ENCODE measurements around the gene TAF11L13. TPM values are rescaled to one million over a fixed set of nuclear protein-coding genes. Genes with fewer than 3 reads are reported as not detected.
"Not testable (repeated sequence)": the region's sequence is repeated elsewhere in the genome, so short reads cannot be mapped to it uniquely, and the experiment has no call there.

The TAF11L13 gene
- not detected for total RNA-seq

DNA sequence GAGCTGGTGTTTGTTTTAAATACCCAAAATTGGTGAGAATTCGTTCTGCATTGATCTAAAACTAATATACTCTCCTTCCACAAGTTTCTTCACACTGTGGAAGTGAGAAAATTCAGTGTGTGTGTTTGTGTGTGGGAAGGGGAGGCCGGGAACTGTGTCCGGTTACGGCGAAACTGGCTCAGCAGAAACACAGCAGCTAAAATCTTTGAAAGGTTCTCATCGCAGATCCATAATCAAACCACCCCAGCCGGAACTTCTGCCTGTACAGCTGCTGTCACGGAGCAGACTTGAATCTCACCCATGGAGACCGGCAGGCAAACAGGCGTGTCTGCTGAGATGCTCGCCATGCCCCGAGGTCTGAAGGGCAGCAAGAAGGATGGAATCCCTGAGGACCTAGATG is at the start of gene TAF11L13:
Gene TAF11L13, plus strand, starts transcription at position 301 of the 400 bp plus-strand sequence.
- H3K36me3 Mint-ChIP-seq (ENCODE audit: low read depth); ATAC-seq; DNase-seq; H3K9me3 Mint-ChIP-seq (ENCODE audit: insufficient read depth); H3K27me3 Mint-ChIP-seq (ENCODE audit: low read depth); H3K27ac Mint-ChIP-seq; POLR2A ChIA-PET; H3K4me3 Mint-ChIP-seq; CTCF ChIA-PET; H3K4me1 Mint-ChIP-seq (ENCODE audit: low read depth): not testable (repeated sequence)

DNA sequence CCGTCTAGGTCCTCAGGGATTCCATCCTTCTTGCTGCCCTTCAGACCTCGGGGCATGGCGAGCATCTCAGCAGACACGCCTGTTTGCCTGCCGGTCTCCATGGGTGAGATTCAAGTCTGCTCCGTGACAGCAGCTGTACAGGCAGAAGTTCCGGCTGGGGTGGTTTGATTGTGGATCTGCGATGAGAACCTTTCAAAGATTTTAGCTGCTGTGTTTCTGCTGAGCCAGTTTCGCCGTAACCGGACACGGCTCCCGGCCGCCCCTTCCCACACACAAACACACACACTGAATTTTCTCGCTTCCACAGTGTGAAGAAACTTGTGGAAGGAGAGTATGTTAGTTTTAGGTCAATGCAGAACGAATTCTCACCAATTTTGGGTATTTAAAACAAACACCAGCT is 46.2 kb upstream of the TAF11L13 start, which contains the start of gene TAF11L7:
Gene TAF11L7, minus strand, starts transcription at position 101 of the 400 bp plus-strand sequence.
- DNase-seq; CTCF ChIA-PET; H3K4me1 Mint-ChIP-seq (ENCODE audit: low read depth); H3K27me3 Mint-ChIP-seq (ENCODE audit: low read depth); H3K9me3 Mint-ChIP-seq (ENCODE audit: insufficient read depth); H3K4me3 Mint-ChIP-seq; POLR2A ChIA-PET; H3K27ac Mint-ChIP-seq; ATAC-seq; H3K36me3 Mint-ChIP-seq (ENCODE audit: low read depth): not testable (repeated sequence)

DNA sequence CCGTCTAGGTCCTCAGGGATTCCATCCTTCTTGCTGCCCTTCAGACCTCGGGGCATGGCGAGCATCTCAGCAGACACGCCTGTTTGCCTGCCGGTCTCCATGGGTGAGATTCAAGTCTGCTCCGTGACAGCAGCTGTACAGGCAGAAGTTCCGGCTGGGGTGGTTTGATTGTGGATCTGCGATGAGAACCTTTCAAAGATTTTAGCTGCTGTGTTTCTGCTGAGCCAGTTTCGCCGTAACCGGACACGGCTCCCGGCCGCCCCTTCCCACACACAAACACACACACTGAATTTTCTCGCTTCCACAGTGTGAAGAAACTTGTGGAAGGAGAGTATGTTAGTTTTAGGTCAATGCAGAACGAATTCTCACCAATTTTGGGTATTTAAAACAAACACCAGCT is 41.0 kb upstream of the TAF11L13 start, which contains the start of gene TAF11L8:
Gene TAF11L8, minus strand, starts transcription at position 101 of the 400 bp plus-strand sequence.
- POLR2A ChIA-PET; H3K4me3 Mint-ChIP-seq; H3K4me1 Mint-ChIP-seq (ENCODE audit: low read depth); H3K9me3 Mint-ChIP-seq (ENCODE audit: insufficient read depth); H3K36me3 Mint-ChIP-seq (ENCODE audit: low read depth); CTCF ChIA-PET; DNase-seq; ATAC-seq; H3K27me3 Mint-ChIP-seq (ENCODE audit: low read depth); H3K27ac Mint-ChIP-seq: not testable (repeated sequence)

DNA sequence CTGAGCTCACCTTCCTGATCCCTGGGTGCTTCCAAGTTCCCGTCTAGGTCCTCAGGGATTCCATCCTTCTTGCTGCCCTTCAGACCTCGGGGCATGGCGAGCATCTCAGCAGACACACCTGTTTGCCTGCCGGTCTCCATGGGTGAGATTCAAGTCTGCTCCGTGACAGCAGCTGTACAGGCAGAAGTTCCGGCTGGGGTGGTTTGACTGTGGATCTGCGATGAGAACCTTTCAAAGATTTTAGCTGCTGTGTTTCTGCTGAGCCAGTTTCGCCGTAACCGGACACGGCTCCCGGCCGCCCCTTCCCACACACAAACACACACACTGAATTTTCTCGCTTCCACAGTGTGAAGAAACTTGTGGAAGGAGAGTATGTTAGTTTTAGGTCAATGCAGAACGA is 37.6 kb upstream of the TAF11L13 start, which contains the start of gene TAF11L9:
Gene TAF11L9, minus strand, starts transcription at position 140 of the 400 bp plus-strand sequence.
- H3K4me3 Mint-ChIP-seq; H3K36me3 Mint-ChIP-seq (ENCODE audit: low read depth); H3K27ac Mint-ChIP-seq; CTCF ChIA-PET; ATAC-seq; H3K9me3 Mint-ChIP-seq (ENCODE audit: insufficient read depth); H3K27me3 Mint-ChIP-seq (ENCODE audit: low read depth); POLR2A ChIA-PET; H3K4me1 Mint-ChIP-seq (ENCODE audit: low read depth); DNase-seq: not testable (repeated sequence)

DNA sequence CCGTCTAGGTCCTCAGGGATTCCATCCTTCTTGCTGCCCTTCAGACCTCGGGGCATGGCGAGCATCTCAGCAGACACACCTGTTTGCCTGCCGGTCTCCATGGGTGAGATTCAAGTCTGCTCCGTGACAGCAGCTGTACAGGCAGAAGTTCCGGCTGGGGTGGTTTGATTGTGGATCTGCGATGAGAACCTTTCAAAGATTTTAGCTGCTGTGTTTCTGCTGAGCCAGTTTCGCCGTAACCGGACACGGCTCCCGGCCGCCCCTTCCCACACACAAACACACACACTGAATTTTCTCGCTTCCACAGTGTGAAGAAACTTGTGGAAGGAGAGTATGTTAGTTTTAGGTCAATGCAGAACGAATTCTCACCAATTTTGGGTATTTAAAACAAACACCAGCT is 34.2 kb upstream of the TAF11L13 start, which contains the start of gene TAF11L10:
Gene TAF11L10, minus strand, starts transcription at position 101 of the 400 bp plus-strand sequence.
- DNase-seq; POLR2A ChIA-PET; CTCF ChIA-PET; H3K36me3 Mint-ChIP-seq (ENCODE audit: low read depth); H3K4me3 Mint-ChIP-seq; H3K27me3 Mint-ChIP-seq (ENCODE audit: low read depth); H3K27ac Mint-ChIP-seq; H3K4me1 Mint-ChIP-seq (ENCODE audit: low read depth); ATAC-seq: not testable (repeated sequence)
- peaks cover 15% of the 10 kb centered on the region for H3K9me3 Mint-ChIP-seq (ENCODE audit: insufficient read depth)

DNA sequence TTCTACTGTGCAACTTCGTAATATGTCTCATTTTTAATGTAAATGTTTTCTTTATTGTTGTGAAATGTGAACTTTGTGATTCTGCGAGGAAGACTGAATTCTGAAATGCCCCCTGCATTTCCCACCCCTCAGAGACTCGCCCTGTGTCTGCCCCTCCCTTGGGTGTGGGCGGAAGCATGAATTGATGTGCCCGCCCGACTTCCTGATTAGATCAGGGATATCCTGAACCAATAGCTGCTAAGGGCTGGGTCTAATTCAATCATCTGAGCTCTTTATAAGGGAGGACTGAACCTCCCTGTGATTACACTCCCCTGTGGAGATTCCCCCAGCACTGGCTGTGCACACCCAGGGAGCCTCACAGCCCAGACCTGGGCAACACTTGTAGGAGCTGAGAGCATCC is 28.0 kb upstream of the TAF11L13 start, which contains the start of gene TAF11L11:
Gene TAF11L11, plus strand, starts transcription at position 304 of the 400 bp plus-strand sequence.
- H3K27me3 Mint-ChIP-seq (ENCODE audit: low read depth); POLR2A ChIA-PET; H3K4me3 Mint-ChIP-seq; ATAC-seq; CTCF ChIA-PET; H3K36me3 Mint-ChIP-seq (ENCODE audit: low read depth); H3K27ac Mint-ChIP-seq; DNase-seq; H3K4me1 Mint-ChIP-seq (ENCODE audit: low read depth): not testable (repeated sequence)
- peaks cover 24% of the 10 kb centered on the region for H3K9me3 Mint-ChIP-seq (ENCODE audit: insufficient read depth)

DNA sequence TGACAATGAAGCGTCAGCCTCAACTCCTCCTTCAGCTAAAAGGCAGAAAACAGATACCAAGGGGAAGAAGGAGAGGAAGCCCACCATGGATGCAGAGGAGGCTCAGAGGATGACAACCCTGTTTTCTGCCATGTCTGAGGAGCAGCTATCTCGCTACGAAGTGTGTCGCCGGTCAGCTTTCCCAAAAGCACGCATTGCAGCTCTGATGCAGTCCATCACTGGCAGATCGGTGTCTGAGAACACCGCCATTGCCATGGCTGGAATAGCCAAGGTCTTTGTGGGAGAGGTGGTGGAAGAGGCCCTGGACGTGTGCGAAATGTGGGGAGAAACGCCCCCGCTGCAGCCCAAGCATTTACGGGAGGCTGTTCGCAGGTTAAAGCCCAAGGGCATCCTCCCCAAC is 26.9 kb upstream of the TAF11L13 start:
- H3K4me3 Mint-ChIP-seq, result no peak overlapping the region
- ATAC-seq (no peak), DNase-seq (no peak)
- POLR2A ChIA-PET, result no interaction called here
- H3K36me3 Mint-ChIP-seq (ENCODE audit: low read depth), result no peaks in the 10 kb centered on the region
- no peaks in the 10 kb centered on the region for H3K27me3 Mint-ChIP-seq (ENCODE audit: low read depth)
- peaks cover 18% of the 10 kb centered on the region for H3K9me3 Mint-ChIP-seq (ENCODE audit: insufficient read depth)
- no peak overlapping the region for H3K27ac Mint-ChIP-seq
- CTCF ChIA-PET, result no interaction called here
- no peaks in the 10 kb centered on the region for H3K4me1 Mint-ChIP-seq (ENCODE audit: low read depth)

DNA sequence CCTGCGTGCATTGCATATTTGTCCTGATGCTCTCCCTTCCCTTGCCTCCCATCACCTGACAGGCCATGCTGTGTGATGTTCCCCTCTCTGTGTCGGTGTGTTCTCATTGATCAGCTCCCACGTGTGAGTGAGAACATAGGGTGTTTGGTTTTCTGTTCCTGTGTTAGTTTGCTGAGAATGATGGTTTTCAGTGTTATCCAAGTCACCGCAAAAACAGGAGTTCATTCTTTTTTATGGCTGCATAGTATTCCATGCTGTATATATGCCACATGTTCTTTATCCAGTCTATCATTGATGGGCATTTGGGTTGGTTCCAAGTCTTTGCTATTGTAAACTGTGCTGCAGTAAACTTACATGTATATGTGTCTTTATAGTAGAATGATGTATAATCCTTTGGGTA is 24.4 kb upstream of the TAF11L13 start:
- DNase-seq; H3K4me3 Mint-ChIP-seq; H3K36me3 Mint-ChIP-seq (ENCODE audit: low read depth); ATAC-seq; CTCF ChIA-PET; H3K4me1 Mint-ChIP-seq (ENCODE audit: low read depth); H3K27me3 Mint-ChIP-seq (ENCODE audit: low read depth); H3K27ac Mint-ChIP-seq; POLR2A ChIA-PET: not testable (repeated sequence)
- H3K9me3 Mint-ChIP-seq (ENCODE audit: insufficient read depth), result peaks cover 10% of the 10 kb centered on the region

DNA sequence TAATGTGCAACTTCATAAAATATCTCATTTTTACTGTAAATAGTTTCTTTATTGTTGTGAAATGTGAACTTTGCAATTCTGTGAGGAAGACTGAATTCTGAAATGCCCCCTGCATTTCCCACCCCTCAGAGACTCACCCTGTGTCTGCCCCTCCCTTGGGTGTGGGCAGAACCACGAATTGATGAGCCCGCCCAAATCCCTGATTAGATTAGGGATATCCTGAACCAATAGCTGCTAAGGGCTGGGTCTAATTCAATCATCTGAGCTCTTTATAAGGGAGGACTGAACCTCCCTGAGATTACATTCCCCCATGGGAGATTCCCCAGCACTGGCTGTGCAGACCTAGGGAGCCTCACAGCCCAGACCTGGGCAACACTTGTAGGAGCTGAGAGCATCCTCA is 21.8 kb upstream of the TAF11L13 start, which contains the start of gene TAF11L12:
Gene TAF11L12, plus strand, starts transcription at position 301 of the 400 bp plus-strand sequence.
- H3K36me3 Mint-ChIP-seq (ENCODE audit: low read depth); H3K4me1 Mint-ChIP-seq (ENCODE audit: low read depth); H3K4me3 Mint-ChIP-seq; H3K9me3 Mint-ChIP-seq (ENCODE audit: insufficient read depth); H3K27me3 Mint-ChIP-seq (ENCODE audit: low read depth); ATAC-seq; DNase-seq; CTCF ChIA-PET; H3K27ac Mint-ChIP-seq; POLR2A ChIA-PET: not testable (repeated sequence)

DNA sequence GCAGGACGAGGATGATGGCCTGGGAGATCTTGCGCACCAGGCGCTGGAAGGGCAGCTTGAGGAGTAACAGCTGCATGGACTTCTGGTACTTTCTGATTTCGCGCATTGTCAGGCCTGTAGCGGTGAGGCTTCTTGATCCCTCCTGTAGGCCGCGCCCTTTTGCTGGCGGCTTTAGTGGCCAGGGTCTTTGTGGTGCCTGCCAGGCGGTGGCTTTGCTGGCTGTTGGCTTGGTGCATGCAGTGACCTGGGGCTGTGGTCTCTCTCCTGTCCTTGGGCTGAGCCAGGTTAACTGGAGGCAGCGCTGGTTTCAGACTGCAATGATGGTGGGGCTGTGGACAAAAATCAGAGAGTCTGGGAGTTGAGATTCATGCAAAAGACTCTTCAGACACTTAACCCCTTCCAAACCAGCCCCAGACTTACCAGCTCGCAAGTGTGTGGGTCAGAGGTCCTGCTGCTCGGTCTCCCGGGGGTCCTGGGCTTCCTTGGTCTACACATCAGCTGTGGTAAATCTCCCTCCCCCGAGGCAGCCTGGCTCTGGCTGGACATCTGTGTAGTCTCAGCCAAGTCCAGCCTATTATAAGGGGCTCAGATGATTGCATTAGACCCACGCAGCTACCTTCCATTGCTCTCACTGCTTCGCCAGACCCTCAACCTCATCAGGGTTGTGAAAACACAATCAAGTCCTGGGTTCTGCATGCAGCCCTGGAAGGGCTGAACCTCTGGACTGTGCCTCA is 16.8 kb upstream of the TAF11L13 start:
- ChIA-PET POLR2A (no interaction called here), CTCF (no interaction called here)
- no peak overlapping the region for H3K4me3 Mint-ChIP-seq
- H3K27me3 Mint-ChIP-seq (ENCODE audit: low read depth), result no peaks in the 10 kb centered on the region
- H3K27ac Mint-ChIP-seq, result no peak overlapping the region
- no peaks in the 10 kb centered on the region for H3K4me1 Mint-ChIP-seq (ENCODE audit: low read depth)
- H3K36me3 Mint-ChIP-seq (ENCODE audit: low read depth), result no peaks in the 10 kb centered on the region
- no peak for DNase-seq
- H3K9me3 Mint-ChIP-seq (ENCODE audit: insufficient read depth), result peaks cover 6% of the 10 kb centered on the region
- ATAC-seq, result no peak

DNA sequence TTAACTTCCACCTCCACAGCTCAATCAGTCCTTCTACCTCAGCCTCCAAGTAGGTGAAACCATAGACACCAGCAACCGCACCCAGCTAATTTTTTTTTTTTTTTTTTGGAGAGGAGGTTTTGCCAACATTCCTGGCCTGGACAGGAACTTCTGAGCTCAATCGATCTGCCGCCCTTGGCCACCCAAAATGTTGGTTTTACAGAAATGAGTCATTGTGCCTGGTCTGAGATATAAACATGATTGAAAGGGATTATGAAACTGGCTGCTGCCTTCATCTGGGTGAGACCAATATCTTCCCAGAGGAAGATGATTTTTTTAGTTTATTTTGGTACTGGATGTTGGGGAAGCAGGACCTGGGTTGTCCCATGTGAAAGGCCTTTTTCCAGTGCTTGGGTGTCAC is 12.5 kb upstream of the TAF11L13 start:
- POLR2A ChIA-PET, result no interaction called here

DNA sequence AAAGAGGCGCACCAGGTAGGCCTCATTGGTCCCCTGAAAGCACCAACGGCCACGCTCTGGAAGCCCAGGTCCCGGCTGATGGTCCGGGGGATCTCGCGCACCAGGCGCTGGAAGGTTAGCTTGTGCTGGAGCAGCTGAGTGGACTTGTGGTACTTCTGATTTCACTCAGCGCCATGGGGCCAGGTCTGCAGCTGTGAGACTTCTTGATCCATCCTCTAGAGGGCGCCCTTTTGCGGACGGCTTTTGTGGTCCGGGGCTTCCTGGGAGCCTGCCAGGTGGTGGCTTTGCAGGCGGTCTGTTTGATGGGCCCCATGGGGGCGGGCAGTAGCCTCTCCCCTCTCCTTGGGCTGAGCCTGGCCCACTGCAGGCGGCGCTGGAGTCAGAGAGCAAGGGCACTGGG is 11.3 kb upstream of the TAF11L13 start:
- ATAC-seq (no peak), DNase-seq (no peak)
- Mint-ChIP-seq H3K9me3 (ENCODE audit: insufficient read depth) (peaks cover 10% of the 10 kb centered on the region), H3K36me3 (ENCODE audit: low read depth) (no peaks in the 10 kb centered on the region), H3K27ac (no peak overlapping the region), H3K27me3 (ENCODE audit: low read depth) (no peaks in the 10 kb centered on the region), H3K4me3 (no peak overlapping the region), H3K4me1 (ENCODE audit: low read depth) (no peaks in the 10 kb centered on the region)
- POLR2A ChIA-PET, result no interaction called here
- CTCF ChIA-PET, result no interaction called here

More for the DNA sequence above, 12.5 kb upstream of the TAF11L13 start:
- Mint-ChIP-seq H3K27me3 (ENCODE audit: low read depth) (no peaks in the 10 kb centered on the region), H3K36me3 (ENCODE audit: low read depth) (no peaks in the 10 kb centered on the region), H3K27ac (no peak overlapping the region), H3K4me3 (no peak overlapping the region), H3K4me1 (ENCODE audit: low read depth) (no peaks in the 10 kb centered on the region), H3K9me3 (ENCODE audit: insufficient read depth) (peaks cover 6% of the 10 kb centered on the region)
- ATAC-seq (no peak), DNase-seq (no peak)
- CTCF ChIA-PET, result no interaction called here

All from activated CD8-positive, alpha-beta T cell treated with anti-CD3 and anti-CD28 coated beads, Interleukin-2, amount 10 ng/mL, durations not matched to agents 7 days and 5 days (primary cell).